Neutrophil (primary cell): ENCODE data around the gene SLC22A13.
"Not testable (repeated sequence)": the region's sequence is repeated elsewhere in the genome, so short reads cannot be mapped to it uniquely, and the experiment has no call there.

Source experiments
- H3K27ac ChIP-seq: fragments of 200-600 bp; sonication (generic); 2 replicates; pipeline ENCODE4 v1.5.1; 2016; ENCODE audit warnings: mild to moderate bottlenecking, moderate library complexity
- H3K27me3 ChIP-seq: fragments of 200-600 bp; sonication (generic); 2 replicates; pipeline ENCODE4 v1.6.0; 2016; ENCODE audit warnings: mild to moderate bottlenecking
- H3K36me3 ChIP-seq: fragments of 200-600 bp; sonication (generic); 2 replicates; pipeline ENCODE4 v1.5.1; 2017
- H3K4me1 ChIP-seq, 2 experiments: fragments of 200-600 bp in 1 of 2; sonication (generic) in 1 of 2; 1 replicate in 1 of 2; 2 replicates in 1 of 2; pipeline versions ENCODE4 v1.5.1 to v1.6.1; 2013 to 2016; ENCODE audit warnings: low read depth in 1 of 2, low read length in 1 of 2, mild to moderate bottlenecking in 1 of 2, moderate library complexity in 1 of 2; ENCODE audit not compliant: control insufficient read depth in 1 of 2, insufficient read depth in 1 of 2
- H3K4me3 ChIP-seq, 2 experiments: fragments of 200-600 bp in 1 of 2; sonication (generic) in 1 of 2; 1 replicate in 1 of 2; 2 replicates in 1 of 2; pipeline ENCODE4 v1.5.1; 2013 to 2016; ENCODE audit warnings: low read depth in 1 of 2, low read length in 1 of 2, mild to moderate bottlenecking in 1 of 2, moderate library complexity in 1 of 2
- H3K9me3 ChIP-seq: fragments of 200-600 bp; sonication (generic); 2 replicates; pipeline ENCODE4 v1.5.1; 2016
- CTCF ChIP-seq: fragments of 200-600 bp; sonication (generic); IDR thresholded peaks from 2 replicates; pipeline ENCODE4 v1.5.1; 2016; ENCODE audit warnings: antibody characterized with exemption

Gene SLC22A13

GRCh38 chr3:38318766-38319671 is 53.4 kb downstream of the SLC22A13 start:
- Histone ChIP-seq H3K27me3 (no peaks in the 10 kb centered on the region), H3K36me3 (no peaks in the 10 kb centered on the region), H3K27ac (no peak overlapping the region), H3K4me3 (no peak overlapping the region), H3K4me1 (peaks cover 20 to 29% of the 10 kb centered on the region in 2 experiments), H3K9me3 (no peaks in the 10 kb centered on the region)
- no peak for TF ChIP-seq CTCF

- H3K36me3 ChIP-seq, H3K9me3 ChIP-seq, H3K27ac ChIP-seq, H3K4me3 ChIP-seq, H3K27me3 ChIP-seq: not testable (repeated sequence)
- H3K4me1 ChIP-seq = peaks cover 20 to 28% of the 10 kb centered on the region in 2 experiments
Measured at GRCh38 chr3:38320638-38321037, 55.0 kb downstream of the SLC22A13 start.

DNA sequence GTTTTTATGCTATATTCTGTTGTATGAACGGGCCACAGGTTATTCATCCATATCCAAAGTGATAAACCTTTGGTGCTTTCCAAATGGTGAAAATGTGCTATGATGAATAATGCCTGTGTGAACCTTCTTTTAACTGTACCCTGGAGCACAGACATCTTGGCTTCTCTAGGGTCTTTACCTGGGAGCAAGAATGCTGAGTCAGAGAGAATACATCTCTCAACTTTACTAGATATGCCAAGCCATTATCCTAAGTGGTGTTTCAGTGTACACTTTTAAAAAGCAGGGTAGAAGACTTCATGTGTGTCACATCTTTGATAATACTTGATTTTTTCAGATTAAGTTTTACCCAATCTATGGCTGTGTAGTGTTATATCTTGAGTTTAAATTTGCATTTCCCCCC is 57.4 kb downstream of the SLC22A13 start:
- H3K36me3 ChIP-seq = no peaks in the 10 kb centered on the region
- TF ChIP-seq CTCF = no peak
- no peaks in the 10 kb centered on the region for H3K9me3 ChIP-seq
- H3K4me3 ChIP-seq = no peak overlapping the region
- H3K27me3 ChIP-seq = no peaks in the 10 kb centered on the region
- peaks cover under 1 to 5% of the 10 kb centered on the region in 2 experiments for H3K4me1 ChIP-seq
- H3K27ac ChIP-seq = no peak overlapping the region

DNA sequence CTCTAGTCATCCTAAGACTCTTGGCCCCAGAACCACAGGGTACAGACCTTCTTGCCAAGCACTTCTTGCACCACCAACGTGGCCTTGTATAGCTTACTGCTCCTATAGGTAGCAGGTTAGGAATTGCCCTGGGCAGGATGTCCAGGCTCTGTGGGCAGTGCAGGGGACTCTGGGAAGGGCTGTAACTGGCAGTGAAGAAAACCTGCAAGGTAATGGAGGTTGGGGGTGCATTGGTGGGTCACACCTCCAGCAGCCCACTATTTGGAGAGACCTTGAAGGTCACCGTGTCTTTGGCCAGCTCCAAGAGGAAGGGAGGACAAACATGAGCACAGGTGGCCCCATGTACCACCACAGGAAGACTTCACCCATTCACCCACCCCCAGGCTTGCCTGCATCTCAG is 59.6 kb downstream of the SLC22A13 start:
- Histone ChIP-seq H3K4me3 (no peak overlapping the region), H3K27me3 (no peaks in the 10 kb centered on the region), H3K9me3 (no peaks in the 10 kb centered on the region), H3K27ac (no peak overlapping the region), H3K4me1 (no peaks in the 10 kb centered on the region), H3K36me3 (no peaks in the 10 kb centered on the region)
- TF ChIP-seq CTCF = no peak

DNA sequence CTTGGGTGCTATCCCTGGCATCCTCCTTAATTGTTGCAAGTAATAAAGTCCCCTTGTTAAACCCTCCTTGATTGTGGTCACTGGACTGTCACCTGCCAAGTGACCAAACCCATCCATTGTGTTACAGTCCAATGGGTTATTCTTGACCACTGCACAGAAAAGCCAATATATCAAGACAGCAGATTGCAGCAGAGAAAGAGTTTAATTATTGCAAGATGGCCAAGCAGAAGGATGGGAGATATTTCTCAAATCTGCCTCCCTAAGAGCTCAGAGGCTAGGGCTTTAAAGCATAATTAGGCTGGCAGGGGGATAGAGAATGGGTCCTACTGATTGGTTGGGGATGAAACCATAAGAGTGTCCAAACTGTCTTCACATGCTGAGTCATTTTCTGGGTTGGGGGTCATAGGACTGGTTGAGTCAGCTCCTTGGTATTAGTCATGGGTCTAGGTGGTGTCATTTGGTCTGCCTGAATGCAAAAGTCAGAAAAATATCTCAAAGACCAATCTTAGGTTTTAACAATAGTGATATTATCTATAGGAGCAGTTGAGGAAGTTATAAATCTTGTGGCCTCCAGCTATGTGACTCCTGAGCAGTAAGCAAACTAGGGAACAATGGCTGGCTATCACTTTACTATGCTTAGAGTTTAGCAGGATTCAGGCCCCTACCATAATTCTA is 61.9 kb downstream of the SLC22A13 start:
- no peak for TF ChIP-seq CTCF
- Histone ChIP-seq H3K4me3 (no peak overlapping the region), H3K4me1 (no peaks in the 10 kb centered on the region), H3K27me3 (no peaks in the 10 kb centered on the region), H3K36me3 (no peaks in the 10 kb centered on the region), H3K9me3 (no peaks in the 10 kb centered on the region), H3K27ac (no peak overlapping the region)
